K562 (cell line): Measurements from ENCODE around the gene CCDC88C. TPM values are rescaled to one million over a fixed set of nuclear protein-coding genes. Genes with fewer than 3 reads are reported as not detected.

Source experiments
- ATAC-seq: fragments of 200-7000 bp; cut with Tn5 transposase; 3 replicates; pipeline ENCODE4 v1.9.1; 2020; ENCODE audit warnings: moderate library complexity
- BruUV-seq: library from RNA; stranded (reverse); fragments of 400-500 nt; replicated peaks from 2 replicates; lab custom pipeline; 2021; lab: Mats Ljungman, UMichigan
- CTCF ChIA-PET: fragments of 300-600 bp; formaldehyde crosslinking; extraction: SDS; loops from one replicate; lab custom pipeline; 2021; ENCODE audit warnings: low intra/inter-chr PET ratio; lab: Yijun Ruan, JAX
- POLR2A ChIA-PET: fragments of 300-600, 350-650 bp; sonication (Branson Sonifier 250); formaldehyde crosslinking; extraction: SDS; loops from one replicate; lab custom pipeline; 2021; ENCODE audit warnings: antibody characterized with exemption, inconsistent platforms; lab: Yijun Ruan, JAX
- DNase-seq, 4 experiments: peaks; one replicate each; pipeline versions ENCODE4 v3.0.0 to v3.0.0-alpha.2; 2011 to 2018; ENCODE audit warnings: low spot score in 3 of 4, mixed read lengths in 3 of 4; ENCODE audit errors: extremely low read depth in 1 of 4
- FAIRE-seq: peaks from 2 replicates; lab custom pipeline; 2011; peaks lifted over from hg19 to GRCh38; lab: Jason Lieb, UNC
- H2AFZ ChIP-seq: 2 replicates; pipeline ENCODE4 v1.6.0; 2011; ENCODE audit warnings: low read depth, low read length, control low read depth, inconsistent platforms
- H3K27ac ChIP-seq: fragments of 200-600 bp; 3 replicates; pipeline ENCODE4 v1.8.0; 2011; ENCODE audit warnings: low read depth, mild to moderate bottlenecking, control low read depth, inconsistent platforms, low read length, moderate library complexity, mixed read lengths; ENCODE audit errors: extremely low read depth
- H3K27me3 ChIP-seq, 2 experiments: fragments of 300-600 bp in 1 of 2; 2 replicates in 1 of 2; 3 replicates in 1 of 2; pipeline versions ENCODE4 v1.6.0 to v1.8.0; 2011; ENCODE audit warnings: inconsistent platforms in 2 of 2, low read length in 2 of 2, mild to moderate bottlenecking in 1 of 2, mixed read lengths in 1 of 2, moderate library complexity in 1 of 2; ENCODE audit not compliant: control insufficient read depth in 2 of 2, insufficient read depth in 2 of 2
- H3K36me3 ChIP-seq: fragments of 300-600 bp; 3 replicates; pipeline ENCODE4 v1.8.0; 2011; ENCODE audit warnings: mild to moderate bottlenecking, low read length, inconsistent platforms; ENCODE audit not compliant: control insufficient read depth, insufficient read depth
- H3K4me1 ChIP-seq, 2 experiments: fragments of 200-600 bp in 1 of 2; replicated peaks in 1 of 2; 2 replicates in 1 of 2; 3 replicates in 1 of 2; pipeline versions ENCODE4 v1.5.1 to v1.8.0; 2011; ENCODE audit warnings: inconsistent platforms in 2 of 2, low read length in 2 of 2, mild to moderate bottlenecking in 1 of 2, mixed read lengths in 1 of 2, moderate library complexity in 1 of 2; ENCODE audit not compliant: control insufficient read depth in 2 of 2, insufficient read depth in 2 of 2
- H3K4me2 ChIP-seq: 2 replicates; pipeline ENCODE4 v1.6.1; 2011; ENCODE audit warnings: low read length, control low read depth, inconsistent platforms, mixed read lengths; ENCODE audit not compliant: insufficient read depth
- H3K4me3 ChIP-seq: fragments of 200-600 bp; sonication (generic), shearing (Covaris generic); 2 replicates; pipeline ENCODE4 v1.5.1; 2016; ENCODE audit warnings: control low read depth, inconsistent platforms
- H3K79me2 ChIP-seq: fragments of 200-600 bp; 3 replicates; pipeline ENCODE4 v1.8.0; 2011; ENCODE audit warnings: low read length, inconsistent platforms; ENCODE audit not compliant: control insufficient read depth, insufficient read depth
- H3K9ac ChIP-seq, 2 experiments: 2 replicates each; pipeline versions ENCODE4 v1.6.0 to v1.6.1; 2011; ENCODE audit warnings: low read depth in 2 of 2, low read length in 2 of 2, control low read depth in 1 of 2, inconsistent platforms in 1 of 2, mild to moderate bottlenecking in 1 of 2, mixed read lengths in 1 of 2; ENCODE audit not compliant: insufficient read depth in 1 of 2
- H3K9me1 ChIP-seq: one replicate; pipeline ENCODE4 v1.6.0; 2011; ENCODE audit warnings: inconsistent platforms, mild to moderate bottlenecking, low read length, moderate library complexity; ENCODE audit not compliant: control insufficient read depth, insufficient read depth
- H3K9me3 ChIP-seq: replicated peaks from 2 replicates; pipeline ENCODE4 v1.5.1; 2011; ENCODE audit warnings: low read depth, low read length, inconsistent platforms; ENCODE audit not compliant: control insufficient read depth, insufficient read depth
- H4K20me1 ChIP-seq: replicated peaks from 2 replicates; pipeline ENCODE4 v1.6.1; 2011; ENCODE audit warnings: low read length, inconsistent platforms, mixed read lengths; ENCODE audit not compliant: control insufficient read depth, insufficient read depth
- CC2D1A ChIP-seq: fragments of 450-650 bp; IDR thresholded peaks from 2 replicates; pipeline ENCODE4 v1.6.1; 2017; ENCODE audit warnings: mild to moderate bottlenecking
- CHD1 ChIP-seq: fragments of 200-600 bp; sonication (generic); IDR thresholded peaks from one replicate; pipeline ENCODE4 v1.6.1; 2012; ENCODE audit warnings: mild to moderate bottlenecking, moderate library complexity, low read length, inconsistent platforms
- FOXA1 ChIP-seq: fragments of 450-650 bp; IDR thresholded peaks from 2 replicates; pipeline ENCODE4 v1.6.1; 2016; ENCODE audit warnings: mild to moderate bottlenecking, borderline replicate concordance
- KLF10 ChIP-seq: fragments of 250-450 bp; sonication (Bioruptor Pico); IDR thresholded peaks from 2 replicates; pipeline ENCODE4 v1.6.1; 2021; ENCODE audit warnings: matching md5 sums
- MECOM ChIP-seq: fragments of 250-450 bp; sonication (Bioruptor Pico); IDR thresholded peaks from 2 replicates; pipeline ENCODE4 v1.8.0; 2022; ENCODE audit warnings: inconsistent platforms
- MEF2A ChIP-seq: IDR thresholded peaks from 2 replicates; pipeline ENCODE4 v1.6.1; 2011; ENCODE audit warnings: low read depth, mild to moderate bottlenecking, low read length, moderate library complexity; ENCODE audit not compliant: control insufficient read depth
- NCOA6 ChIP-seq: fragments of 450-650 bp; IDR thresholded peaks from 2 replicates; pipeline ENCODE4 v1.6.1; 2017; ENCODE audit warnings: mild to moderate bottlenecking
- PCBP1 ChIP-seq: fragments of 200-400 bp; formaldehyde crosslinking; IDR thresholded peaks from 2 replicates; pipeline ENCODE4 v1.6.1; 2018; ENCODE audit warnings: mild to moderate bottlenecking, low read depth, low read length; ENCODE audit not compliant: poor library complexity, severe bottlenecking
- POLR2B ChIP-seq: fragments of 450-650 bp; IDR thresholded peaks from 2 replicates; pipeline ENCODE4 v1.6.1; 2018; ENCODE audit warnings: low read depth; ENCODE audit not compliant: partially characterized antibody
- TRIM24 ChIP-seq, 2 experiments: fragments of 450-650 bp; IDR thresholded peaks; 2 replicates each; pipeline ENCODE4 v1.6.1; 2016
- WGBS: fragments of 100-300 bp; shearing (Covaris generic); methylation state at CpG from one replicate; pipeline ENCODE4 v1.1.6; 2016; ENCODE audit warnings: low coverage, mixed read lengths; ENCODE audit not compliant: insufficient coverage; ENCODE audit errors: missing lambda C conversion rate; 5-methylcytosine and 5-hydroxymethylcytosine counted together
- in situ Hi-C: fragments of 300-500 bp; cut with MboI; formaldehyde crosslinking; loops from 4 replicates; pipeline ENCODE4 v1.15.0; 2018; ENCODE audit warnings: inconsistent platforms, mixed read lengths
- intact Hi-C: fragments of 100-400 bp; cut with micrococcal nuclease; formaldehyde crosslinking; loops from 2 replicates; pipeline ENCODE4 v1.14.2; 2022
- polyA plus RNA-seq, 8 experiments: library from polyadenylated mRNA; depleted of rRNA in 4 of 8; stranded (reverse) in 5 of 8; unstranded in 3 of 8; fragments of >200 nt; fragmentation: Nextera tagmentation in 2 of 8; fragmentation: Illumina TruSeq in 1 of 8; extraction: Ambion mirVana in 2 of 8; extraction: Trizol in 1 of 8; gene quantifications; 2 replicates each; pipeline versions ENCODE4 v1.2.1 to v1.2.3, GENCODE V29; 2011 to 2014; ENCODE audit warnings: inconsistent platforms in 1 of 8, missing spikeins in 1 of 8
- total RNA-seq, 7 experiments: library from RNA; depleted of rRNA in 6 of 7; stranded (reverse); fragments of >200 nt in 6 of 7; fragmentation: Illumina TruSeq in 2 of 7; extraction: Trizol in 2 of 7; gene quantifications; 2 replicates each; pipeline versions ENCODE4 v1.2.1 to v1.2.3, GENCODE V29; 2011 to 2021; ENCODE audit warnings: low replicate concordance in 1 of 7
- TF ChIP-seq, protein P1 (sequence below): fragments of 450-650 bp; formaldehyde crosslinking; IDR thresholded peaks from 2 replicates; pipeline ENCODE4 v1.4.0; 2022; ENCODE audit warnings: mild to moderate bottlenecking, moderate library complexity
- TF ChIP-seq, protein P2 (sequence below): fragments of 450-650 bp; IDR thresholded peaks from 2 replicates; pipeline ENCODE4 v1.6.1; 2017; ENCODE audit warnings: mild to moderate bottlenecking, moderate library complexity
- TF ChIP-seq, protein P3 (sequence below): fragments of 200-400 bp; formaldehyde crosslinking; IDR thresholded peaks from 2 replicates; pipeline ENCODE4 v1.6.1; 2017; ENCODE audit warnings: mild to moderate bottlenecking, low read depth, low read length, moderate library complexity

Gene CCDC88C
- total and polyA plus RNA-seq, 9 of the 15 experiments (the other 6 are each of a cell fraction or from before 2014, with no cell fraction given): 0.62 to 22.5 (median 10.7) TPM

DNA sequence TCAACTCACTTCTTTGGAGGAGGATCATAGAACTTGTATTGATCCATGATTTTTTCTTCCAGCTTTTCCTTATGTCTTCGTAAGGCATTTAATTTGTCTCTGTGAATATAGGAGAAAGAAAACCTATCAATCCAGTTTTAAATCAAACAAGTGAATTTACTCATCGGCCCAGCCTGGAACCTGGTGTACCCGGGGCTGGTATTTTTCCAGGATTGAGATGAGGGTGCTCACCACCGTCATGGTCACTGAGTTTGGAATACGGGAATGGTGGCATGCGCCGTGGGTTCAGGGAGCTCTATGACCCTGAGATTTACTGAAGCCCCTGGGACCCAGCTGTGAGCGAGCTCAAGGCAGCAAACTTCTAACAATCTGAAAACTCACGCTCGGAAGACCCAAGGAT lies 126.6 kb downstream of the CCDC88C start:
- no peaks in the 10 kb centered on the region; a peak in 1 of 5 replicates for H3K4me1 ChIP-seq
- no peak overlapping the region for H3K4me3 ChIP-seq
- CTCF ChIA-PET: no interaction called here
- no peaks in the 10 kb centered on the region for H3K9me1 ChIP-seq
- intact Hi-C loops (no loop called here), in situ Hi-C loops (no loop called here)
- TF ChIP-seq KLF10 (CRISPR knock-in tag): no peak
- no peak for TF ChIP-seq MEF2A
- TF ChIP-seq MECOM (CRISPR knock-in tag): no peak
- TF ChIP-seq FOXA1: no peak
- DNase-seq (no peak), FAIRE-seq (no peak), ATAC-seq (no peak)
- POLR2A ChIA-PET: interaction anchor here (0.5 kb wide), 1 partner anchor 27 kb away, joined by 3 read pairs; no protein-coding TSS in a partner anchor
- no peaks in the 10 kb centered on the region for H3K79me2 ChIP-seq
- no TSS peak for BruUV-seq
- H3K36me3 ChIP-seq: peaks cover 61% of the 10 kb centered on the region; the same call in 1 of the 3 replicates
- no peaks in the 10 kb centered on the region for H3K9me3 ChIP-seq
- no peaks in the 10 kb centered on the region for H4K20me1 ChIP-seq
- no peak overlapping the region for H3K4me2 ChIP-seq
- H2AFZ ChIP-seq: no peak overlapping the region
- 96% methylated on average over 9 of the region's 10 CpGs for WGBS
- no peaks in the 10 kb centered on the region for H3K27me3 ChIP-seq
- H3K27ac ChIP-seq: no peak overlapping the region
- H3K9ac ChIP-seq: no peak overlapping the region

DNA sequence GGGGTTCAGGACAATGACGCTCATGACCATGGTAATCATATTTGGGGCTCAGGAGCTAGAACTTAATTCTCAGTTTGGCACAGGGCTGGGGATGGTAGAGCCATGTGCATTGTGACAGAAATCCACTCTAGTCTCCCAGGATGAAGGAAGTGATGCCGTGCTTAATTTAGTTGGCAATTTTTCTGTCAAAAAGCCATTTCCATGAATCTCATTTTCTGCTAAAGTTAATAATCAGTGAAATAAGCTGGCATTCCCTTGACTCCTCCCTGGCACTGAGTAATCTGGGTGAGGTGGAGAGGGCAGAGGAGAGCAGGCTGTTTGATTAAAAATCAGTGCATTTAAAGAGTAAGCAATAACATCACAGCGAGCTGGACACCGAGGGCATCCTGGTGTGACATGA lies 128.2 kb downstream of the CCDC88C start:
- BruUV-seq: no TSS peak
- H3K36me3 ChIP-seq: peaks cover 71% of the 10 kb centered on the region; the same call in 1 of the 3 replicates
- 80% methylated on average over 2 of the region's 4 CpGs for WGBS
- ATAC-seq (no peak), DNase-seq (no peak), FAIRE-seq (no peak)
- ChIA-PET POLR2A (no interaction called here), CTCF (no interaction called here)
- in situ Hi-C loops: loop anchor here (5.0 kb wide), 2 partner anchors 112 to 387 kb away; no protein-coding TSS in a partner anchor
- H3K4me3 ChIP-seq: no peak overlapping the region
- intact Hi-C loops: no loop called here
- H3K27ac ChIP-seq: no peak overlapping the region
- no peaks in the 10 kb centered on the region for H3K27me3 ChIP-seq
- no peaks in the 10 kb centered on the region; a peak in 1 of 5 replicates for H3K4me1 ChIP-seq
- no peaks in the 10 kb centered on the region for H3K79me2 ChIP-seq
- no peak overlapping the region for H2AFZ ChIP-seq
- no peak overlapping the region for H3K9ac ChIP-seq
- H3K9me1 ChIP-seq: no peaks in the 10 kb centered on the region
- no peaks in the 10 kb centered on the region for H3K9me3 ChIP-seq
- H4K20me1 ChIP-seq: no peaks in the 10 kb centered on the region
- H3K4me2 ChIP-seq: no peak overlapping the region
- TF ChIP-seq, protein P1, sequence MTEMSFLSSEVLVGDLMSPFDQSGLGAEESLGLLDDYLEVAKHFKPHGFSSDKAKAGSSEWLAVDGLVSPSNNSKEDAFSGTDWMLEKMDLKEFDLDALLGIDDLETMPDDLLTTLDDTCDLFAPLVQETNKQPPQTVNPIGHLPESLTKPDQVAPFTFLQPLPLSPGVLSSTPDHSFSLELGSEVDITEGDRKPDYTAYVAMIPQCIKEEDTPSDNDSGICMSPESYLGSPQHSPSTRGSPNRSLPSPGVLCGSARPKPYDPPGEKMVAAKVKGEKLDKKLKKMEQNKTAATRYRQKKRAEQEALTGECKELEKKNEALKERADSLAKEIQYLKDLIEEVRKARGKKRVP (CRISPR knock-in tag): no peak
- TF ChIP-seq, protein P2, sequence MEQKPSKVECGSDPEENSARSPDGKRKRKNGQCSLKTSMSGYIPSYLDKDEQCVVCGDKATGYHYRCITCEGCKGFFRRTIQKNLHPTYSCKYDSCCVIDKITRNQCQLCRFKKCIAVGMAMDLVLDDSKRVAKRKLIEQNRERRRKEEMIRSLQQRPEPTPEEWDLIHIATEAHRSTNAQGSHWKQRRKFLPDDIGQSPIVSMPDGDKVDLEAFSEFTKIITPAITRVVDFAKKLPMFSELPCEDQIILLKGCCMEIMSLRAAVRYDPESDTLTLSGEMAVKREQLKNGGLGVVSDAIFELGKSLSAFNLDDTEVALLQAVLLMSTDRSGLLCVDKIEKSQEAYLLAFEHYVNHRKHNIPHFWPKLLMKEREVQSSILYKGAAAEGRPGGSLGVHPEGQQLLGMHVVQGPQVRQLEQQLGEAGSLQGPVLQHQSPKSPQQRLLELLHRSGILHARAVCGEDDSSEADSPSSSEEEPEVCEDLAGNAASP: no peak
- TF ChIP-seq, protein P3, sequence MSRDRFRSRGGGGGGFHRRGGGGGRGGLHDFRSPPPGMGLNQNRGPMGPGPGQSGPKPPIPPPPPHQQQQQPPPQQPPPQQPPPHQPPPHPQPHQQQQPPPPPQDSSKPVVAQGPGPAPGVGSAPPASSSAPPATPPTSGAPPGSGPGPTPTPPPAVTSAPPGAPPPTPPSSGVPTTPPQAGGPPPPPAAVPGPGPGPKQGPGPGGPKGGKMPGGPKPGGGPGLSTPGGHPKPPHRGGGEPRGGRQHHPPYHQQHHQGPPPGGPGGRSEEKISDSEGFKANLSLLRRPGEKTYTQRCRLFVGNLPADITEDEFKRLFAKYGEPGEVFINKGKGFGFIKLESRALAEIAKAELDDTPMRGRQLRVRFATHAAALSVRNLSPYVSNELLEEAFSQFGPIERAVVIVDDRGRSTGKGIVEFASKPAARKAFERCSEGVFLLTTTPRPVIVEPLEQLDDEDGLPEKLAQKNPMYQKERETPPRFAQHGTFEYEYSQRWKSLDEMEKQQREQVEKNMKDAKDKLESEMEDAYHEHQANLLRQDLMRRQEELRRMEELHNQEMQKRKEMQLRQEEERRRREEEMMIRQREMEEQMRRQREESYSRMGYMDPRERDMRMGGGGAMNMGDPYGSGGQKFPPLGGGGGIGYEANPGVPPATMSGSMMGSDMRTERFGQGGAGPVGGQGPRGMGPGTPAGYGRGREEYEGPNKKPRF: no peak
- TF ChIP-seq CHD1: no peak
- TF ChIP-seq CC2D1A: no peak
- no peak for TF ChIP-seq TRIM24 (IDR thresholded peaks at IDR 0.05)
- no peak for TF ChIP-seq POLR2B
- no peak for TF ChIP-seq PCBP1
- no peak for TF ChIP-seq NCOA6
